Esophagus muscularis mucosa (tissue), 4 donors: Measurements from ENCODE around the gene SIPA1L3. TPM values are rescaled to one million over a fixed set of nuclear protein-coding genes. Genes with fewer than 3 reads are reported as not detected.

Experiments used
- DNase-seq: peaks from one replicate; pipeline ENCODE4 v3.0.0-alpha.2; 2017; ENCODE audit errors: extremely low spot score
- H3K27ac ChIP-seq, 4 donors: fragments of 200-600 bp; sonication (generic); replicated peaks in 1 of 4; 1 replicate in 3 of 4; 2 replicates in 1 of 4; pipeline ENCODE4 v1.5.1; 2016 to 2019; ENCODE audit warnings: mild to moderate bottlenecking in 1 of 4
- H3K27me3 ChIP-seq, 4 donors: fragments of 200-600 bp; sonication (generic); one replicate each; pipeline versions ENCODE4 v1.5.1 to v1.6.0; 2016 to 2019
- H3K36me3 ChIP-seq, 4 donors: fragments of 200-600 bp; sonication (generic); one replicate each; pipeline ENCODE4 v1.5.1; 2016 to 2019
- H3K4me1 ChIP-seq, 4 donors: fragments of 200-600 bp; sonication (generic); one replicate each; pipeline ENCODE4 v1.5.1; 2016 to 2019
- H3K4me3 ChIP-seq, 4 donors: fragments of 200-600 bp; sonication (generic); 1 replicate in 2 of 4; 2 replicates in 2 of 4; pipeline ENCODE4 v1.5.1; 2016 to 2019; ENCODE audit warnings: mild to moderate bottlenecking in 4 of 4, moderate library complexity in 1 of 4
- H3K9me3 ChIP-seq, 4 donors: fragments of 200-600 bp; sonication (generic); 1 replicate in 3 of 4; 2 replicates in 1 of 4; pipeline ENCODE4 v1.5.1; 2016 to 2019
- CTCF ChIP-seq, 3 experiments: fragments of 200-600 bp in 2 of 3; fragments of 450-650 bp in 1 of 3; sonication (generic) in 2 of 3; IDR thresholded peaks; one replicate each; pipeline ENCODE4 v1.5.1; 2017 to 2019; ENCODE audit warnings: antibody characterized with exemption in 3 of 3, mild to moderate bottlenecking in 2 of 3, moderate library complexity in 1 of 3
- EP300 ChIP-seq: sonication (generic); formaldehyde crosslinking; IDR thresholded peaks from one replicate; pipeline ENCODE4 v1.6.1; 2017; ENCODE audit warnings: antibody characterized with exemption
- POLR2A ChIP-seq: fragments of 450-650 bp; IDR thresholded peaks from one replicate; pipeline ENCODE4 v1.6.1; 2017; ENCODE audit warnings: antibody characterized with exemption, moderate library complexity, mild to moderate bottlenecking, low read depth
- POLR2AphosphoS5 ChIP-seq, 2 donors: sonication (generic); formaldehyde crosslinking; IDR thresholded peaks; one replicate each; pipeline ENCODE4 v1.6.1; 2017; ENCODE audit warnings: antibody characterized with exemption in 2 of 2
- WGBS: methylation state at CpG from one replicate; pipeline ENCODE4 v1.1.5; 2018; 5-methylcytosine and 5-hydroxymethylcytosine counted together
- intact Hi-C: fragments of 100-400 bp; cut with DNase I; formaldehyde crosslinking; loops from one replicate; pipeline ENCODE4 v1.15.1; 2023
- total RNA-seq, 4 donors: library from RNA; depleted of rRNA; stranded (reverse); fragments of >200 nt; gene quantifications; one replicate each; pipeline versions ENCODE4 v1.1.0 to v1.2.1, GENCODE V29; 2016

The SIPA1L3 gene
- total RNA-seq, 4 donors from 2014 or later = 10.4 to 17.9 (median 13.2) TPM

- Histone ChIP-seq H3K9me3 (no peaks in the 10 kb centered on the region), H3K36me3 (no peaks in the 10 kb centered on the region), H3K27ac (no peak overlapping the region), H3K27me3 (no peaks in the 10 kb centered on the region), H3K4me3 (no peak overlapping the region), H3K4me1 (peaks cover 19 to 35% (median 30%) of the 10 kb centered on the region in 4 donors)
- no peak for DNase-seq
- intact Hi-C loops = no loop called here
- TF ChIP-seq POLR2A (no peak), EP300 (no peak), POLR2AphosphoS5 (IDR thresholded peaks at IDR 0.05) (no peak), CTCF (IDR thresholded peaks at IDR 0.05) (no peak)
- WGBS = 94% methylated on average over 4 of the region's 4 CpGs
Observed at GRCh38 chr19:37929355-37929923, 22.4 kb downstream of the SIPA1L3 start.

GRCh38 chr19:37930416-37930815 lies 23.4 kb downstream of the SIPA1L3 start:
- TF ChIP-seq EP300 (no peak), POLR2A (no peak)
- Histone ChIP-seq H3K36me3 (no peaks in the 10 kb centered on the region), H3K27ac (no peak overlapping the region), H3K27me3 (no peaks in the 10 kb centered on the region), H3K4me1 (peaks cover 19 to 35% (median 30%) of the 10 kb centered on the region in 4 donors), H3K9me3 (peaks cover 0 to 2% (median 0%) of the 10 kb centered on the region in 4 donors), H3K4me3 (no peak overlapping the region)
- intact Hi-C loops = no loop called here
- WGBS = 98% methylated on average over 5 of the region's 5 CpGs
- no peak for DNase-seq

DNA sequence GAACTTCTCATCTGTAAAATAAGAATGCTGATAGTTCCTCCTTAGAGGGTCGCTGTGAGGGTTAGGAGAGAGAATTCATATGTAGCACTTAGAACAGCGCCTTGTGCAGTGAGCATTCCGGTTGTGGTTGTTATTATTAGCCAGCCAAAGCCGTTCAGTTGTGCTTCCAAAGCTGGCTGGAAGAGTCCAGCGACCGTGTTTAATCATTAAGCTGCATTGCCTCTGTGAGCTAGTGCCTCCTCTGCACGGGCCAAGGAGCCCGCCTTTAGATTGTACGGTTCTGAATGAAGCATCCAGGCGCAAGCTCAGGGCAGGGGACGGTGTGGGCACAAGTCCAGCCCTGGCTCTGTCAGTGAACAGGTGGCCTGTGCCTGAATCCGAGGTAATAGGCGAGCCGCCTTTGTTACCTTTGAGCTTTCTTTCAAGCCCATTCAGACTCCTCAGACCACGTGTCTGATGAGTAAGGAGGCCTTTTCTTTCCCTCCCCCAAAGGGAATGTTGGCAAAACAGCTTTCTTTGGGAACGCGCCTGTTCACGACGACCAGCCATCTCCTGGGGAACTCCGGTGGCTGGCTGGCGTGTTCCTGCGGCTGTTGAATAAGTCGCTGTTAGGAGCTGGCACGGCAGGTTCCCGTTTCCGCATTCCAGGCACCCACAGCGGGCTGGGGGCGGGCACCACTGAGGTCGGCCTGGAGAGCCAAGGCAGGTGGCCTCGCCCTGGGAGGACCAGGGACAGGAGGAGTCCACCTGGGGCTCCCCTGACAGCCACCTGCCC lies 25.1 kb downstream of the SIPA1L3 start:
- DNase-seq = no peak
- Histone ChIP-seq H3K27me3 (no peaks in the 10 kb centered on the region), H3K4me3 (peak overlapping the region in 3 of 4 donors; percentile 22 to 31 (median 29)), H3K9me3 (peaks cover 0 to 7% (median 0%) of the 10 kb centered on the region in 4 donors), H3K36me3 (no peaks in the 10 kb centered on the region), H3K27ac (peak overlapping the region in 1 of 4 donors; percentile 4), H3K4me1 (peaks cover 19 to 35% (median 30%) of the 10 kb centered on the region in 4 donors)
- intact Hi-C loops = no loop called here
- TF ChIP-seq EP300 = no peak
- TF ChIP-seq POLR2A = no peak
- no peak for TF ChIP-seq POLR2AphosphoS5 (IDR thresholded peaks at IDR 0.05)
- TF ChIP-seq CTCF (IDR thresholded peaks at IDR 0.05) = no peak
- WGBS = 35% methylated on average over 16 of the region's 30 CpGs

GRCh38 chr19:37932985-37933936 lies 26.3 kb downstream of the SIPA1L3 start:
- Histone ChIP-seq H3K4me3 (no peak overlapping the region), H3K27me3 (no peaks in the 10 kb centered on the region), H3K36me3 (no peaks in the 10 kb centered on the region), H3K4me1 (peaks cover 19 to 35% (median 30%) of the 10 kb centered on the region in 4 donors), H3K27ac (no peak overlapping the region), H3K9me3 (peaks cover 0 to 7% (median 0%) of the 10 kb centered on the region in 4 donors)
- intact Hi-C loops = no loop called here
- 84% methylated on average over 10 of the region's 12 CpGs for WGBS
- no peak for TF ChIP-seq POLR2A
- no peak for TF ChIP-seq CTCF (IDR thresholded peaks at IDR 0.05)
- no peak for TF ChIP-seq EP300
- no peak for TF ChIP-seq POLR2AphosphoS5 (IDR thresholded peaks at IDR 0.05)
- DNase-seq = no peak
